H9 (cell line): Measurements from ENCODE around the gene LGALS12. TPM values are rescaled to one million over a fixed set of nuclear protein-coding genes. Genes with fewer than 3 reads are reported as not detected.
A peak's percentile ranks its signal among the peaks of the same experiment; 100 is the strongest.

Experiments used
- DNase-seq: peaks from one replicate; pipeline ENCODE4 v3.0.0-alpha.2; 2017
- H2AFZ ChIP-seq: one replicate; pipeline ENCODE4 v1.6.1; 2013; ENCODE audit warnings: mild to moderate bottlenecking, low read length, control low read depth, moderate library complexity
- H2AK5ac ChIP-seq: 2 replicates; pipeline ENCODE4 v1.6.1; 2013; ENCODE audit warnings: low read length, control low read depth, mixed read lengths; ENCODE audit not compliant: insufficient read length
- H2BK120ac ChIP-seq: one replicate; pipeline ENCODE4 v1.6.1; 2013; ENCODE audit warnings: low read depth, mild to moderate bottlenecking, low read length, control low read depth, inconsistent platforms; ENCODE audit not compliant: poor library complexity, severe bottlenecking
- H2BK12ac ChIP-seq: 2 replicates; pipeline ENCODE4 v1.6.1; 2013; ENCODE audit warnings: low read length, control low read depth, mixed read lengths, low read depth; ENCODE audit not compliant: insufficient read length
- H2BK15ac ChIP-seq: 2 replicates; pipeline ENCODE4 v1.6.1; 2013; ENCODE audit warnings: low read depth, low read length, control low read depth
- H2BK20ac ChIP-seq: one replicate; pipeline ENCODE4 v1.6.1; 2013; ENCODE audit warnings: low read depth, mild to moderate bottlenecking, low read length, control low read depth, inconsistent platforms; ENCODE audit not compliant: poor library complexity, severe bottlenecking
- H2BK5ac ChIP-seq: 2 replicates; pipeline ENCODE4 v1.6.1; 2013; ENCODE audit warnings: low read length, control low read depth, mixed read lengths; ENCODE audit not compliant: insufficient read length
- H3K14ac ChIP-seq: 2 replicates; pipeline ENCODE4 v1.6.1; 2013; ENCODE audit warnings: low read length, control low read depth; ENCODE audit not compliant: insufficient read depth
- H3K18ac ChIP-seq: 2 replicates; pipeline ENCODE4 v1.6.1; 2013; ENCODE audit warnings: low read depth, mild to moderate bottlenecking, mixed read lengths, low read length, control low read depth; ENCODE audit not compliant: insufficient read length
- H3K23ac ChIP-seq: 2 replicates; pipeline ENCODE4 v1.6.1; 2013; ENCODE audit warnings: low read length, control low read depth, mixed read lengths, low read depth; ENCODE audit not compliant: insufficient read length
- H3K23me2 ChIP-seq: 2 replicates; pipeline ENCODE4 v1.6.1; 2013; ENCODE audit warnings: low read depth, mild to moderate bottlenecking, mixed read lengths, low read length, control low read depth; ENCODE audit not compliant: insufficient read length, poor library complexity, severe bottlenecking
- H3K27ac ChIP-seq: 2 replicates; pipeline ENCODE4 v1.5.1; 2013; ENCODE audit warnings: low read length, control low read depth, mixed read lengths, low read depth; ENCODE audit not compliant: insufficient read length
- H3K27me3 ChIP-seq: 2 replicates; pipeline ENCODE4 v1.6.1; 2013; ENCODE audit warnings: low read length, control low read depth, inconsistent platforms; ENCODE audit not compliant: insufficient read depth
- H3K4ac ChIP-seq: 2 replicates; pipeline ENCODE4 v1.6.1; 2013; ENCODE audit warnings: low read depth, mild to moderate bottlenecking, control low read depth, inconsistent platforms, low read length, moderate library complexity
- H3K4me1 ChIP-seq: 2 replicates; pipeline ENCODE4 v1.6.1; 2013; ENCODE audit warnings: low read length, control low read depth, inconsistent platforms; ENCODE audit not compliant: insufficient read depth
- H3K4me2 ChIP-seq: 2 replicates; pipeline ENCODE4 v1.6.1; 2013; ENCODE audit warnings: low read length, control low read depth, mixed read lengths; ENCODE audit not compliant: insufficient read length, insufficient read depth
- H3K56ac ChIP-seq: 2 replicates; pipeline ENCODE4 v1.6.1; 2013; ENCODE audit warnings: low read depth, mild to moderate bottlenecking, mixed read lengths, low read length, control low read depth; ENCODE audit not compliant: insufficient read length
- H3K79me1 ChIP-seq: 2 replicates; pipeline ENCODE4 v1.6.1; 2013; ENCODE audit warnings: low read depth, mild to moderate bottlenecking, moderate library complexity, low read length, control low read depth, inconsistent platforms; ENCODE audit not compliant: insufficient read depth, poor library complexity, severe bottlenecking
- H3K79me2 ChIP-seq: 2 replicates; pipeline ENCODE4 v1.6.1; 2013; ENCODE audit warnings: low read length, control low read depth, inconsistent platforms; ENCODE audit not compliant: insufficient read depth
- H3K9ac ChIP-seq: 2 replicates; pipeline ENCODE4 v1.6.1; 2013; ENCODE audit warnings: low read length, control low read depth, mixed read lengths; ENCODE audit not compliant: insufficient read length; ENCODE audit errors: extremely low read depth
- H3K9me3 ChIP-seq: one replicate; pipeline ENCODE4 v1.6.1; 2013; ENCODE audit warnings: low read depth, low read length, inconsistent platforms; ENCODE audit not compliant: control insufficient read depth
- H3T11ph ChIP-seq: one replicate; pipeline ENCODE4 v1.6.1; 2013; ENCODE audit warnings: mild to moderate bottlenecking, low read length, control low read depth, inconsistent platforms
- H4K20me1 ChIP-seq: one replicate; pipeline ENCODE4 v1.6.1; 2013; ENCODE audit not compliant: control insufficient read depth, insufficient read length, insufficient read depth
- H4K5ac ChIP-seq: 2 replicates; pipeline ENCODE4 v1.6.1; 2013; ENCODE audit warnings: low read depth, mild to moderate bottlenecking, mixed read lengths, low read length, control low read depth; ENCODE audit not compliant: insufficient read length
- H4K8ac ChIP-seq: replicated peaks from 2 replicates; pipeline ENCODE4 v1.6.1; 2013; ENCODE audit warnings: low read length, control low read depth, mixed read lengths, low read depth; ENCODE audit not compliant: insufficient read length
- H4K91ac ChIP-seq: 2 replicates; pipeline ENCODE4 v1.6.1; 2013; ENCODE audit warnings: low read depth, mild to moderate bottlenecking, moderate library complexity, mixed read lengths, low read length, control low read depth; ENCODE audit not compliant: insufficient read length
- H3K27ac Mint-ChIP-seq, 3 experiments: 2 replicates in 2 of 3; 3 replicates in 1 of 3; pipeline ENCODE4 v1.8.0; 2020 to 2021; ENCODE audit warnings: mixed read lengths in 3 of 3, mild to moderate bottlenecking in 1 of 3, moderate library complexity in 1 of 3
- H3K27me3 Mint-ChIP-seq: 2 replicates; pipeline ENCODE4 v1.8.0; 2021; ENCODE audit warnings: low read depth, mild to moderate bottlenecking, moderate library complexity, mixed read lengths
- H3K36me3 Mint-ChIP-seq, 3 experiments: 2 replicates in 2 of 3; 3 replicates in 1 of 3; pipeline ENCODE4 v1.8.0; 2020 to 2021; ENCODE audit warnings: low read depth in 3 of 3, mixed read lengths in 3 of 3; ENCODE audit not compliant: insufficient read depth in 1 of 3
- H3K4me1 Mint-ChIP-seq, 2 experiments: 2 replicates each; pipeline ENCODE4 v1.8.0; 2020; ENCODE audit warnings: mixed read lengths in 2 of 2
- H3K4me3 Mint-ChIP-seq, 2 experiments: 2 replicates in 1 of 2; 3 replicates in 1 of 2; pipeline ENCODE4 v1.8.0; 2020 to 2021; ENCODE audit warnings: mild to moderate bottlenecking in 2 of 2, mixed read lengths in 2 of 2, moderate library complexity in 1 of 2
- H3K9me3 Mint-ChIP-seq, 2 experiments: 2 replicates in 1 of 2; 3 replicates in 1 of 2; pipeline ENCODE4 v1.8.0; 2020; ENCODE audit warnings: mild to moderate bottlenecking in 2 of 2, mixed read lengths in 2 of 2, moderate library complexity in 1 of 2
- WGBS: extraction: QIAGEN DNeasy Blood & Tissue Kit; methylation state at CpG from one replicate; pipeline ENCODE4 v1.1.7; 2013; ENCODE audit warnings: missing lambda C conversion rate, low lambda C conversion rate, mixed read lengths; ENCODE audit not compliant: insufficient read length; ENCODE audit errors: extremely low coverage; 5-methylcytosine and 5-hydroxymethylcytosine counted together
- total RNA-seq: library from RNA; stranded (reverse); gene quantifications from 2 replicates; pipeline ENCODE4 v1.2.1, GENCODE V29; 2021
- TF ChIP-seq, protein P1 (sequence below): fragments of 200-600 bp; sonication (generic); conservative IDR thresholded peaks from 3 replicates; pipeline ENCODE4 v1.8.0; 2021; ENCODE audit warnings: antibody characterized with exemption, mild to moderate bottlenecking

The LGALS12 gene
- total RNA-seq, 1 experiment from 2014 or later = 1.9 TPM

DNA sequence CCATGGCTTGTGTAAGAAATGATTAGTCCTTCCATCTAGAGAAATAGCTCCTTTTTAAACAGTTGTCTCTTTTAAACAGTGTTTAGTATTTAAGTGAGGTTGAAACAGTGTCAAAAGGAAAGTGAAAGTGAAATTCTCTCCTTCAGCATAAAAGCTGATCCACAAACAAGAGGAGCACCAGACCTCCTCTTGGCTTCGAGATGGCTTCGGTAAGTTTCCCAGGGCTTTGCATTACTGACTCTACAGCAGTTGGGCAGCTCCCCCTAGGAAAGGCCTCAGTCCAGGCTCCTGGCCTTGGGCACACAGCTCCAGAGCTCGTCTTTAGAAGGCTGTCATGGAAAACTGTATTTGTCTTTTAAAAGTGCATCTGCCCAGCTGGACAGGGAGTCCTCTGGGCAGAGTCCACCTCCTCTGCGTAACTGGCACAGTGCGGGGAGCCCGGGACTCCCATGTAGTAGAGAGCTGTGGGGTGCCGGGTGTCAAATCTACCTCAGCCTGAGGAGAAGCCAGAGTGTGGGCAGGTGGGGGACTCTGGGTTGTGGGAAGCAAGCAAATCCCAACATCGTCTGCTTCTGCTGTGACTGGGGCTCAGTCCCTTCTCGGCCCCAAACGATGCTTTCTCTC lies 30.9 kb downstream of the LGALS12 start, which contains the start of gene PLAAT4:
Gene PLAAT4 (plus strand): TSS at position 140 of the 624 bp plus-strand sequence. CDS start 61 bp downstream, at position 201.
- Histone ChIP-seq H4K91ac (no peak within 1 kb of the TSS), H3K9me3 (no peaks in the 10 kb centered on the region), H3K27ac (no peak within 1 kb of the TSS), H3K4me1 (peaks cover 6% of the 10 kb centered on the region; the same call in 1 of the 2 replicates), H3K18ac (no peak within 1 kb of the TSS), H4K8ac (no peak within 1 kb of the TSS), H4K20me1 (no peaks in the 10 kb centered on the region), H3K9ac (no peak within 1 kb of the TSS), H2BK5ac (no peak within 1 kb of the TSS), H3K79me1 (no peaks in the 10 kb centered on the region), H3K14ac (no peak within 1 kb of the TSS; the same call in 1 of the 2 replicates), H2BK15ac (no peak within 1 kb of the TSS), H3K23ac (no peak within 1 kb of the TSS), H3K27me3 (0 out of 2 replicates have a peak, but pooled peaks cover 2% of the 10 kb centered on the region), H4K5ac (no peak within 1 kb of the TSS), H2BK20ac (no peak within 1 kb of the TSS), H3K79me2 (no peaks in the 10 kb centered on the region), H2AK5ac (no peak within 1 kb of the TSS), H3K23me2 (no peaks in the 10 kb centered on the region), H3K56ac (no peak within 1 kb of the TSS), H2AFZ (no peak within 1 kb of the TSS), H3T11ph (no peak within 1 kb of the TSS), H3K4ac (no peak within 1 kb of the TSS), H2BK12ac (no peak within 1 kb of the TSS), H2BK120ac (no peak within 1 kb of the TSS), H3K4me2 (no peak within 1 kb of the TSS)
- H3K4me3 Mint-ChIP-seq = no peak within 1 kb of the TSS
- TF ChIP-seq, protein P1, sequence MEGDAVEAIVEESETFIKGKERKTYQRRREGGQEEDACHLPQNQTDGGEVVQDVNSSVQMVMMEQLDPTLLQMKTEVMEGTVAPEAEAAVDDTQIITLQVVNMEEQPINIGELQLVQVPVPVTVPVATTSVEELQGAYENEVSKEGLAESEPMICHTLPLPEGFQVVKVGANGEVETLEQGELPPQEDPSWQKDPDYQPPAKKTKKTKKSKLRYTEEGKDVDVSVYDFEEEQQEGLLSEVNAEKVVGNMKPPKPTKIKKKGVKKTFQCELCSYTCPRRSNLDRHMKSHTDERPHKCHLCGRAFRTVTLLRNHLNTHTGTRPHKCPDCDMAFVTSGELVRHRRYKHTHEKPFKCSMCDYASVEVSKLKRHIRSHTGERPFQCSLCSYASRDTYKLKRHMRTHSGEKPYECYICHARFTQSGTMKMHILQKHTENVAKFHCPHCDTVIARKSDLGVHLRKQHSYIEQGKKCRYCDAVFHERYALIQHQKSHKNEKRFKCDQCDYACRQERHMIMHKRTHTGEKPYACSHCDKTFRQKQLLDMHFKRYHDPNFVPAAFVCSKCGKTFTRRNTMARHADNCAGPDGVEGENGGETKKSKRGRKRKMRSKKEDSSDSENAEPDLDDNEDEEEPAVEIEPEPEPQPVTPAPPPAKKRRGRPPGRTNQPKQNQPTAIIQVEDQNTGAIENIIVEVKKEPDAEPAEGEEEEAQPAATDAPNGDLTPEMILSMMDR = no peak
- H3K36me3 Mint-ChIP-seq = peaks cover 0 to 4% (median 0%) of the 10 kb centered on the region in 3 experiments; a peak in 2 of 7 replicates
- H3K27ac Mint-ChIP-seq = peak within 1 kb of the TSS in 1 of 3 experiments; percentile 50; a peak in 2 of 7 replicates
- no CpG with 5 or more reads among the region's 10 CpGs for WGBS
- no peak for DNase-seq
- H3K9me3 Mint-ChIP-seq = peaks cover 7 to 9% of the 10 kb centered on the region in 2 experiments
- H3K27me3 Mint-ChIP-seq = no peaks in the 10 kb centered on the region; the same call in 1 of the 2 replicates
- H3K4me1 Mint-ChIP-seq = peaks cover 39 to 42% of the 10 kb centered on the region in 2 experiments
